ENCODE measurements around the gene NTSR1.

DNA sequence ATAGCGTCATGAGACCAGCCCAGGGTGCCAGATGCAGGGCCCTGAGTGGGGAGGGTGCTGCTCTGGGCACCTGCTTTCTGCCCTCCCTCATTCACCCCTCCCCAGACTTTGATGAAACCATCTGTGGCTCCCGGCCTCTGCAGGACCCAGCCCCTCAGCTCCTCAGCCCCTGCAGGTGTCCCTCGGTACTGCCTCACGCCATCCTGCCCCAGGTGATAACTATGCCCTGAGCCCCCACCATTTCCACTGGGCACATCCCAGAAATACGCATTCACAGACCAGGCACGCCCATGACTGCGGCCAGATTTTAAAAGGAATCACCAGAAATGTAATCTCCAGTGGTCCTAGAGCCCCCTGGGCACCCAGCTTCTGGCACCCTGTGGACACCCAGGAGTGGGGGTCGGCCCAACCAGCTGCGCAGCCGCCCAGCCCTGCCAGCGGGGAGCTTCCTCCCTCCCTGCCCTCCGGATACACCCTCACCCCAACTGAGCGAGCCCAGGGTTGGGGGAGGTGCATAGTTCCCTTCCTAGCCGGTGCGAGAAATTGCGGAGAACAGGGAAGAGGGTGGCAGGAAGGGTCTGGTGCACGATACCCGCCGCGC, 615 bp upstream of the NTSR1 start:
- TF ChIP-seq EZH2 (IDR thresholded peaks at IDR 0.05; ENCODE audit: insufficient read depth, poor library complexity, severe bottlenecking) (peak; percentile 21), EZH2phosphoT487 (IDR thresholded peaks at IDR 0.05; ENCODE audit: insufficient read depth, low read depth) (no peak)
